NCI-H460 (cell line): Measurements from ENCODE around the gene RNF4. TPM values are rescaled to one million over a fixed set of nuclear protein-coding genes. Genes with fewer than 3 reads are reported as not detected.
A peak's percentile ranks its signal among the peaks of the same experiment; 100 is the strongest.
"Not testable (repeated sequence)": the region's sequence is repeated elsewhere in the genome, so short reads cannot be mapped to it uniquely, and the experiment has no call there.

Experiments
- DNase-seq: peaks from one replicate; pipeline ENCODE4 v3.0.0-alpha.2; 2016; ENCODE audit warnings: low read depth; ENCODE audit errors: extremely low read depth
- total RNA-seq: library from RNA; depleted of rRNA; stranded (reverse); fragments of >200 nt; shearing (Covaris generic); gene quantifications from 2 replicates; pipeline ENCODE4 v1.2.3, GENCODE V29; 2014

The RNF4 gene
- total RNA-seq, 1 experiment from 2014 or later, result 61.6 TPM

DNA sequence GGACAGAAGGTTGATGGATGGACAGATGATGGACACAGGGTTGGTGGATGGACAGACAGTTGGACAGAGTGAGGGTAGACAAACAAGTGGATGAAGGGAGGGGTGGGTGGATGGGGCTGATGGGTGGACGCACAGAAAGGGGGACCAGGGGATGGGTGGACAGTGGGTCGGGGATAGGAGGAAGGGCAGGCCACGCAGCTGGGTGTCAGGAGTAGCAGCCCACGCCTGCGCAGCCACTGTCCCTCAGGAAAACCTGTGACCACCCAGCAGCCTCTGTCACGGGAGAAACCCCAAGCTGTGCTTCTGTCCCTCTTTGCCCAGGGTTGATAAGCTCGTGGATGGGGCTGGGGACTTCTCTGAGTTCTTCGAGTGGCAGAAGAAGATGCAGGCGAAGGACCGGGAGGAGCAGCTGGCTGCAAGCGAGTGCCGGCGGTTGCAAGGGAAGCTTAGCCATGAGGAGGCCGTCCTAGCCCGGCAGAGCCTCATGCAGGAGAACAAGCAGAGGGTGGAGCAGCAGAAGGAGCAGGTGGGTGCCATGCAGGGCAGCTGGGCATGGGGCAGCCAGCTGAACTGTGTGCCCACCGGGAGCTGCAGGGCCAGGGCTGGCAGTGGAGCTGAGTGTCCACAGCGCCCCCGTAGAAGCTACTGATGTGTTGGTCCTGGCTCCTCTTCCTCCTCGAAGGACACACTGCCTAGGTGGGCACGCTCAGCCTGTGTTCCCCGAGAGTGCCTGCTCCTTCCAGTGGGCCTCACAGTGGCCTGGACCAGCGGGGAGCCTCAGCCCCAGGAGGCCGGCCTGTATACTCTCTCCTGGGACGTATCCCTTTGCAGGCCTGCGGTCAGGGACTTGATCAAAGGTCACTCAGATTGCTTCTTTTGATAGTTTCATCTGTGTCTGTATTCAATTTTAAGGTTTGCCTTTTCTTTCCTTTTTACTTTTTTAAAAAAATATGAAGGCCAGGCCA lies 16.8 kb upstream of the RNF4 start:
- no peak for DNase-seq

DNA sequence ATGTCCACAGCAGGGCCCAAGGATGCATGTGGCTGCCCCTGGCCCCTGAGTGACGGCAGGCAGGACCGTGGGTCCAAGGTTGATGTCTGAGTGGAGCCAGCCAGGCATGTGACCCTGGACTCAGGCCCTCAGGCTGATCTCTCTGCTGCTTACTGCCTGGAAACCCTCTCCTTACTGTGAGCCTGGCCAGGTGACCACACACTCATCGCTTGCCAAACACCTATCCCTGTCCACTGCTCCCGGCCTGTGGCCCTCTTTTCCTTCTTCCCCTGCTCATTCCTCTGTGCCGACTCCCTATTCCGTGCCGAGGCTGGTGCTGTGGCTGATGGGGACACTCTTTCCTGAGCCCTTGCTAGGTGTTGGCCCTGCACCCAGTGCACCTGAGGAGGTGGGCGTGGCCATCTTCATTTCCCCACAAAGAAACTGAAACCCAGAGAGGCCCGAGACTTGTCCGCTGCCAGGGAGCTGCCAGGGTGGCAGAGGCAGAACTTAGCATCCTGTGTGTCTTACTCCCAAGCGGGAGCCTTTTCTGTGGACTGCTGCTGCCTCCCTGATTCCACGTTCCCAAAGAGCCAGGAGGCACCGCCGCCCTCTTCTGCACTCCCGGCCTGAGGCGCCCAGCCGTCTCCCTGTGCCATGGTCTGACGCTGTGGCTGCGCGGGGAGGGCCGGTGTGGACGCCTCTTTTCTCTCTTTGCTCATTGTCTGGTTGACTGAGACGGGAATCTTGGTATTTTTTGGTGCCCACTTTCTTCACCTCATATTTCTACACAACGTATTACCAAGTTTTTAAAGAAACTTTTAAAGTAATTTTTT lies 11.2 kb upstream of the RNF4 start:
- no peak for DNase-seq

- no peak for DNase-seq
These were observed 10.1 kb upstream of the RNF4 start for GRCh38 chr4:2458546-2459491.

- no peak for DNase-seq
These were observed 9.1 kb upstream of the RNF4 start for GRCh38 chr4:2459589-2460349.

DNA sequence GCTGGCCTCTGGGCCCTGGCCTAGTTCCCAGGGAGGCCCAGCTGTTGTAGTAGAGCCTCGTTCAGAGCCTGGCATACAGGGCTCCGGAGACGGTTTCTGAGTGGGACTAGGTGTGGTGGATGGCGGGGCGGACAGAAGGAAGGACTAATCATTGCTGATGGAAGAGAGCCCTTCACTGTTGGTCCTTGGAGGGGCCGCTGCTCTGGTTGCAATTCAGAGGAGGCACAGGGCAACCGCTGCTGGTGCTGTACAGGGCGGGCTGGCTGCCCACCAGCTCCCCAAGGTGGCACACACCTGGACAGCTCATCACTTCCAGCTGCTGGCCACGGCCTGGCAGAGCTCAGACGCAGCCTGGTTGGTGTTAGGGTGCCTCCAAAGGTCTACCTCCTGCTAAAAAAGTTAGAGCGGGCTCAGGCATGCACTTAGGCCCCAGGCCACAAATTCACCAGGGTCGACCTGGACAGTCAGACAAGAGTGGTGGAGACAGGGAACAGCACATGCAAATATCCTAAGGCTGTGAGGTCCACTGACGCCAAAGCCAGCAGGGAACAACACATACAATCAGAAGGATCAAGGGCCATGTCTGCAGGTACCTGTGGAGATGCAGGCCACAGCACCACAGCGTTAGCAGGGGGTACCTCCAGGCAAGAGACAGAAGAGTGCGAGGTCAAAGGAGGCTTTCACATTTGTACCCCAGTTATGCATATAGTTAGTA lies 7.5 kb upstream of the RNF4 start:
- DNase-seq, result no peak

DNA sequence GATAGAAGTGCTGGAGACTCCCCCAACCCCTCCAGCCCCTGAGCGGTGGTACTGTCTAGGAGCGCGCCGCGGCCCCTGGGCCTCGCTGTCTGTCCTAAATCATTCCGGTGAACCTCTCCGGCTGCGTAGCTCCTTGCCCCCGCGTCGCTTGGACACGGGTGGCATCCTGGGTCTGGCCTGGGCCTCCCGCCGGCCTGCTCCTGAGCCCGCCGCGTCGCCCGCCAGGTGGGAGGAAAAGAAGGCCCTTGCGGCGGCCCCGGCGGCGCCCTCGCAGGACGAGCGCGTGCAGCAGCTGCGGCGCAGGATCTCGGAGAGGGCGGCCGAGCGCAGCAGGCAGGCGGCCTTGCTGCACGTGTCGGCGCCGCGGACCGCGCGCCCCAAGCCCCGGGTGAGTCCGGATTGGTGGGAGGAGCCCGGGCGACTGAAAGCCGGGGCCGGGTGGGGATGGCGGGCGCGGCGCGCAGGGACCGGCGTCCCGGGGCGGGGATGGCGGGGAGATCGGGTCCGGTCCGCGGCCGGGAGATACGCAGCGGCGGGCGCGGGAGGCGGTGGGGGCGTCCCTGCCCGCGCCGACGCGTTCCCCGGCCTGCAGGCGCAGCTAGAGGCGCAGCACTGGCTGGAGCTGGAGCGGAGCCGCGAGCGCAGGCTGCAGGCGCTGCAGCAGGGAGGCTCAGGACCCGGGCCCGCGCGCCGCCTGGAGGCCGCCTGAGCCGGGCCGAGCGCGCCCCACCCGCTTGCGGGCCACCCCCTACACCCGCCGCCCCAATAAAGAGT lies 6.5 kb upstream of the RNF4 start:
- peak; percentile 43 for DNase-seq

GRCh38 chr4:2462992-2463762 lies 5.7 kb upstream of the RNF4 start:
- no peak for DNase-seq

GRCh38 chr4:2465032-2465431 lies 3.9 kb upstream of the RNF4 start:
- DNase-seq, result no peak

DNA sequence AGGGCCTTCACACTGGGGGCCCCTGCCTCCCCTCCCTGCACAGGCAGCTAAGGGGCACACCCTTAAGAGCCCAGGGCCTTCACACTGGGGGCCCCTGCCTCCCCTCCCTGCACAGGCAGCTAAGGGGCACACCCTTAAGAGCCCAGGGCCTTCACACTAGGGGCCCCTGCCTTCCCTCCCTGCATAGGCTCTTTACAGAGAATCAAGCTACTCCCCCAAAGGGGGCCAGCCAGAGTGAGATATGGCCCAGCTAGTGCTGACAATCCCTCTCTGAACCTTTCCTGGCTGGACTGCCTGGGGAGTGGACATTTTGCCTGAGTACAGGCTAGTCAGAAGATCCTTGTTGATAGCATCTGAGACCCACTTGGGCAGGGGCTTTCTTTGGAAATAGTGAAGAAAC lies 3.4 kb upstream of the RNF4 start:
- not testable (repeated sequence) for DNase-seq

GRCh38 chr4:2469192-2469984 lies 482 bp downstream of the RNF4 start:
- DNase-seq, result peak; percentile 5

DNA sequence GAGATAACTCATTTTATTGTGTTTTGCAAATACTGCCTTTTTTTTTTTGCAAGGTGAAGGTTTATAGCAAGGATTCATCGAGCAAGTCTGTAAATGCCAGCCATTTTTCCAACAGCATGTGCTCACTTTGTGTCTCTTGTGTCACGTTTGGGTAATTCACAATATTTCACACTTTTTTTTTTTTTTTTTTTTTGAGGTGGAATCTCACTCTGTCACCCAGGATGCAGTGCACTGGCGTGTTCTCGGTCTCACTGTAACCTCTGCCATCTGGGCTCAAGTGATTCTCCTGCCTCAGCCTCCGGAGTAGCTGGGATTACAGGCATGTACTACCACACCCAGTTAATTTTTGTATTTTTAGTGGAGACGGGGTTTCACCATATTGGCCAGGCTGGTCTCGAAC lies 1.9 kb downstream of the RNF4 start:
- DNase-seq, result no peak

DNA sequence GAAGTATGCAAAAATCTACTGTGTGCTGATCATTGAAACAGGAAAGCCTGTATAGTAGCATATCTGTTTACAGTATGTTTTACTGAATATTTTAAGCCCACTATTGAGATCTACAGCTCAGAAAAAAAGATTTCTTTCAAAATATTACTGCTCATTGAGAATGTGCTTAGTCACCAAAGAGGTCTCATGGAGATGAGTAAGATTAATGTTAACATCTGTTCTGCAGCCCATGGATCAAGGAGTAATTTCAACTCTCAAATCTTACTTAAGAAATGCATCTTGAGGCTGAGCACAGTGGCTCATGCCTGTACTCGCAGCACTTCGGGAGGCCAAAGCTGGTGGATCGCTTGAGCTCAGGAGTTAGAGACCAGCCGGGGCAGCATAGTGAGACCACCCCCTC lies 3.3 kb downstream of the RNF4 start:
- no peak for DNase-seq

- no peak for DNase-seq
These were observed 9.3 kb downstream of the RNF4 start for GRCh38 chr4:2478229-2478628.

- no peak for DNase-seq
These were observed 11.7 kb downstream of the RNF4 start for GRCh38 chr4:2480649-2481048.

- no peak for DNase-seq
These were observed 13.3 kb downstream of the RNF4 start for GRCh38 chr4:2482192-2482591.

DNA sequence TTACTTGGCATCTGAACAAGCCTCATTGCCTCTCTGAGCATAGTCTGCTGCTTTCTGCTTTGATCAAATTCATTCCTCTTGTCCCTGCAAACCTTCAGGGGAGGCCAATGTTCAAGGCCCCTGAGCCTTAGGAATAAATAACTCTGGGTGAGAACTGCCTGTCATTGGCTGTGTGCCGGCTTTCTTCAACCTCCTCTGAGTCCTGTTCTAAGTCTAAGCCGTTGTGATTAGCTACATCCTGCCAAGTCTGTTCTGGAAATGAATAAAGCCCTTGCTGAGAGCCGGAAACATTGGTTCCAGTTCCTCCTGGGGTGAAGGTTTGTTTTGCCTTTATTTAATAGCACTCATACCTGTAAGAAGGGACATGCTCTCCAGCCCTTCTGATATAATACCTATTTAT lies 13.8 kb downstream of the RNF4 start:
- no peak for DNase-seq

- DNase-seq, result no peak
These were observed 14.3 kb downstream of the RNF4 start for GRCh38 chr4:2483237-2483636.
